Measurements from ENCODE around the gene WWP2. TPM values are rescaled to one million over a fixed set of nuclear protein-coding genes. Genes with fewer than 3 reads are reported as not detected.

WWP2 gene
- total RNA-seq, 1 donor from 2014 or later, result 53.8 TPM

DNA sequence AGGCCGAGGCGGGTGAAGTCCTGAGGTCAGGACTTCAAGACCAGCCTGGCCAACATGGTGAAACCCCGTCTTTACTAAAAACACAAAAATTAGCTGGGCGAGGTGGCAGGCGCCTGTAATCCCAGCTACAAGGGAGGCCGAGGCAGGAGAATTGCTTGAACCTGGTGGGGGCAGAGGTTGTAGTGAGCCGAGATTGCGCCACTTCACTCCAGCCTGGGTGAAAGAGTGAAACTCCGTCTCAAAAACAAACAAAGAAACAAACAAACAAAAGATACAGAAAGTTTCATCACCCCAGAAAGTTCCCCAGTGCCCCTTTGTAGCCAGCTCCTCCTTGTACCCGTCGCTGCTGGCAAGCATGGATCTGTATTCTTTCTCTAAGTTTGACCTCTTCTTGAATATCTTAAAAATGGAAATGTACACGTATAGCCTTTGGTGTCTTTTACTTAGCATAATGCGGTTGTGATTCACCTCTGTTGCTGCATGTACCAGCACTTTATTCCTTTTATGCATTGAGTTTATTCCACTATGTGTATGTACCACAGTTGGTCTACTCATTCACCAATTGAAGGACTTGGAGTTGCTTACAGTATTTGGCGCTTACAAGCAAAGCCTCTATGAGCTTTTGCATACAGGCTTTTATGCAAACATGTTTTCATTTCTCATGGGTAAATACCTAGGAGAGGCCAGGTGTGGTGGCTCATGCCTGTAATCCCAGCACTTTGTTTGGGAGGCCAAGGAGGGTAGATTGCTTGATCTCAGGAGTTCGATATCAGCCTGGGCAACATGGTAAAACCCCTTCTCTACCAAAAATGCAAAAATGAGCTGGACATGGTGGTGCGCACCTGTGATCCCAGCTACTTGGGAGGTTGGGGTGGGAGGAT, 101.5 kb downstream of the WWP2 start:
- no peak overlapping the region for H3K27ac Mint-ChIP-seq
- no peaks in the 10 kb centered on the region for H3K27me3 Mint-ChIP-seq (ENCODE audit: insufficient read depth)
- no peaks in the 10 kb centered on the region for H3K4me1 Mint-ChIP-seq (ENCODE audit: low read depth)
- intact Hi-C loops (cut with micrococcal nuclease), result no loop called here
- no peak overlapping the region for H3K4me3 Mint-ChIP-seq
- H3K36me3 Mint-ChIP-seq (ENCODE audit: low read depth), result peaks cover 4% of the 10 kb centered on the region
- DNase-seq (ENCODE audit: low spot score), result no peak
- H3K9me3 Mint-ChIP-seq, result no peaks in the 10 kb centered on the region

DNA sequence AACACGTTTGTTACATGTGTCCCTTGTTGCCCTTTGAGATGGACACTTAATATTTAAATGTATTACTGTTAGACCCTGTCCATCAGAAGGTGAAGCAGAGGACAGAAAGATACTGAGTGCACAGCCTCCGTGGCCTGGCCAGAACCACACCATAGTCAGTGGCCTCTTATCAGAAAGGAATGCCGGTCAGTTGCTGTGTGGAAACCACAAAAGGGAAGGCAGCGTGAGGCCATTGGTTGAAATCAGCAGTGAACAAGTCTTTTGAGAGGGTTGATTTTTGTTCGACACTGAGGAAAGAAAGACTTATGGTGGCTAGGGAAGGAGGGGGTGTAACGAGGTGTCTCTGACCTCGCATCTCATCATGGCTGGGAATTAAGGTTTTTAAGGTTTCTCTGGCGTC, 103.6 kb downstream of the WWP2 start:
- Mint-ChIP-seq H3K9me3 (no peaks in the 10 kb centered on the region), H3K27ac (no peak overlapping the region), H3K4me3 (no peak overlapping the region), H3K36me3 (ENCODE audit: low read depth) (peaks cover 5% of the 10 kb centered on the region), H3K27me3 (ENCODE audit: insufficient read depth) (no peaks in the 10 kb centered on the region), H3K4me1 (ENCODE audit: low read depth) (peaks cover 4% of the 10 kb centered on the region)
- DNase-seq (ENCODE audit: low spot score), result no peak
- intact Hi-C loops (cut with micrococcal nuclease), result no loop called here

DNA sequence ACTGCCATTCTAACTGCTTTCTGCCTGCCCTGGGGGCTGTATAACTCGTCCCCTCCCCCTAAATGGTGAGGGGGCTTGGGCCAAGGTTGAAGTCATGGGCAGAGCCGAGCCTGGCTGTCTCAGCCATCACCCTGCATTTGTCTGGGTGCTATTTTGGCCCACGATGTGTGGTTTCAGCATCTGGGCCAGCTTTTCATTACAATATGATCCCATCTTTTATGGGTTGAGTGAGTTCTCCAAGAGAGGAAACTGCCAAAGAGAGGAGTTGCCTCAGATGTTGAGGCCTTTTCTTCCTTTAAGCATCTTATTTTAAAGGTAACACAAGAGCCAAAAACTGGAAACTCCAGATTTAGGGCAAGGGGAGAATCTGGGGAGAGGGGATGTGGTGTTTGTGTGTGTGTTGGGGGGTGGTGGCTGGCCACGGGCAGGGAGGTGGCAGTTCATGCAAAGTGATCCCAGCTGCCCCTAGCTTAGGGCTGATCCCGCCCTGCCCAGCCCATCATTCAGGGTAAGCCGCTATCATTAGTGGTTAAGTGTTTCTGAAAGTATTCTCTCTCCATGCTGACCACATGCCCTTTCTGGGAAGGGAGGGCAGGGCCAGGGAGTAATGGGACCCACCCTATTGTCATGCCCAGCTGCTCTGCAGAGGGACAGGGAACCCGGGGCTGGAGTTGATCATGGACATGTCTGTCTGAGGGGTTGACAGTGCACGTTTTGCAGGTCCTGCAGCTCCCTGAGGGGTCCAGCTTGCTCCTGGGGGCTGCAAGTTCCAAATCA, 105.8 kb downstream of the WWP2 start:
- H3K36me3 Mint-ChIP-seq (ENCODE audit: low read depth), result peaks cover 13% of the 10 kb centered on the region
- no peak overlapping the region for H3K4me3 Mint-ChIP-seq
- no peaks in the 10 kb centered on the region for H3K27me3 Mint-ChIP-seq (ENCODE audit: insufficient read depth)
- no peak for DNase-seq (ENCODE audit: low spot score)
- peaks cover 4% of the 10 kb centered on the region for H3K4me1 Mint-ChIP-seq (ENCODE audit: low read depth)
- no peak overlapping the region for H3K27ac Mint-ChIP-seq
- intact Hi-C loops (cut with micrococcal nuclease), result no loop called here
- no peaks in the 10 kb centered on the region for H3K9me3 Mint-ChIP-seq

GRCh38 chr16:69870761-69871160, 108.6 kb downstream of the WWP2 start:
- Mint-ChIP-seq H3K9me3 (no peaks in the 10 kb centered on the region), H3K4me3 (no peak overlapping the region), H3K27ac (no peak overlapping the region), H3K27me3 (ENCODE audit: insufficient read depth) (no peaks in the 10 kb centered on the region), H3K36me3 (ENCODE audit: low read depth) (peaks cover 21% of the 10 kb centered on the region), H3K4me1 (ENCODE audit: low read depth) (peaks cover 4% of the 10 kb centered on the region)
- intact Hi-C loops (cut with micrococcal nuclease), result no loop called here
- no peak for DNase-seq (ENCODE audit: low spot score)

GRCh38 chr16:69871708-69872107, 109.6 kb downstream of the WWP2 start:
- Mint-ChIP-seq H3K36me3 (ENCODE audit: low read depth) (peaks cover 20% of the 10 kb centered on the region), H3K9me3 (no peaks in the 10 kb centered on the region), H3K27ac (no peak overlapping the region), H3K27me3 (ENCODE audit: insufficient read depth) (no peaks in the 10 kb centered on the region), H3K4me1 (ENCODE audit: low read depth) (peaks cover 4% of the 10 kb centered on the region), H3K4me3 (no peak overlapping the region)
- intact Hi-C loops (cut with micrococcal nuclease), result no loop called here
- DNase-seq (ENCODE audit: low spot score), result no peak

DNA sequence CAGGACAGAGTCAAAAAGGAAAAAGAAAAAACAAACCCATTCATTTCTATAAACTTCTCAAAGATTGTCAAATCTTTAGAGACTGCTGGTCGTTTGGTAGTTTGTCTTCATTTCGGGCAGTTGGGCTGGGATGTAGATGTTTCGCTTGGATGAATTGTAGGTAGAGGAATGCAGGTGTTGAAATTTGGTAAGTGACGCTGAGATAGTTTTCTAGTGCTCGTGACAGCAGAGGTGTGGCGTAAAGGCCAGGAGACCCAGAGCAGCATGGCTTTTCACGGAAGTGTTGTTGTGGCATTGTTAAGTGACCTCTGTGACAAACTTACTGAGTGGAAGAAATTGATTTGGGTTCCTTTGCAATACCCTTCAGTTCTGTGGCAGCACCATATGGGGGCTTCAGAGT, 110.8 kb downstream of the WWP2 start:
- no peaks in the 10 kb centered on the region for H3K9me3 Mint-ChIP-seq
- intact Hi-C loops (cut with micrococcal nuclease), result no loop called here
- H3K27ac Mint-ChIP-seq, result no peak overlapping the region
- no peak for DNase-seq (ENCODE audit: low spot score)
- H3K4me1 Mint-ChIP-seq (ENCODE audit: low read depth), result peaks cover 4% of the 10 kb centered on the region
- no peaks in the 10 kb centered on the region for H3K27me3 Mint-ChIP-seq (ENCODE audit: insufficient read depth)
- no peak overlapping the region for H3K4me3 Mint-ChIP-seq
- H3K36me3 Mint-ChIP-seq (ENCODE audit: low read depth), result peaks cover 27% of the 10 kb centered on the region

GRCh38 chr16:69873783-69874182, 111.7 kb downstream of the WWP2 start:
- H3K36me3 Mint-ChIP-seq (ENCODE audit: low read depth), result peaks cover 27% of the 10 kb centered on the region
- no peak overlapping the region for H3K4me3 Mint-ChIP-seq
- no peak for DNase-seq (ENCODE audit: low spot score)
- H3K4me1 Mint-ChIP-seq (ENCODE audit: low read depth), result peaks cover 4% of the 10 kb centered on the region
- no peaks in the 10 kb centered on the region for H3K27me3 Mint-ChIP-seq (ENCODE audit: insufficient read depth)
- intact Hi-C loops (cut with micrococcal nuclease), result no loop called here
- H3K27ac Mint-ChIP-seq, result no peak overlapping the region
- H3K9me3 Mint-ChIP-seq, result no peaks in the 10 kb centered on the region

- H3K36me3 Mint-ChIP-seq (ENCODE audit: low read depth), result peaks cover 27% of the 10 kb centered on the region
- DNase-seq (ENCODE audit: low spot score), result no peak
- intact Hi-C loops (cut with micrococcal nuclease), result no loop called here
Observed at GRCh38 chr16:69874271-69874670, 112.1 kb downstream of the WWP2 start.

DNA sequence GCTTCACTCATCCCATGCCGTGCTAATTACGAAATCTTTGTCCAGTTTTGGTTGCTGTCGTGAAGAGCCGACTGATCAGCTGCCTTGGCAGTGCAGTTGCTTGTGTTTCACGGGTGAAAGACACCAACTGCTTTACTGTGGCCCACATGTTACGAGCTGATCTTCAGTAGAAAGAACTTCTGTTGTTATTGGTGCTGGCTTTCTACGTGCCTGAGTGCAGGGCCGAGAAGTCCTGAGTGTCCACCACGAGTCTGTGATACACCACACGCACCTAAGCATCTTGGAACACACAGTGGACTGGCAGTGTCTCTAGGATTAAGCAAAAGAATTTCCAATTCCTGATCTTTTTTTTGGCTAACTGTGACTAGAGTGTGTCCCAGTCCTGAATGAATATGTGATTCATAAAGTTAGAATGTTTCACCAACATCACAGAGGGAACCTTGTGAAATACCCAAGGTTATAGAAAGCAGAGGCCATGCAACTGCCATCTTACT, 118.6 kb downstream of the WWP2 start:
- intact Hi-C loops (cut with micrococcal nuclease), result no loop called here
- Mint-ChIP-seq H3K4me3 (no peak overlapping the region), H3K27me3 (ENCODE audit: insufficient read depth) (no peaks in the 10 kb centered on the region), H3K27ac (no peak overlapping the region), H3K36me3 (ENCODE audit: low read depth) (peaks cover 17% of the 10 kb centered on the region), H3K9me3 (no peaks in the 10 kb centered on the region), H3K4me1 (ENCODE audit: low read depth) (no peaks in the 10 kb centered on the region)
- DNase-seq (ENCODE audit: low spot score), result no peak

More at GRCh38 chr16:69874271-69874670, 112.1 kb downstream of the WWP2 start:
- H3K9me3 Mint-ChIP-seq, result no peaks in the 10 kb centered on the region
- no peaks in the 10 kb centered on the region for H3K27me3 Mint-ChIP-seq (ENCODE audit: insufficient read depth)
- no peak overlapping the region for H3K27ac Mint-ChIP-seq
- H3K4me1 Mint-ChIP-seq (ENCODE audit: low read depth), result peaks cover 4% of the 10 kb centered on the region
- no peak overlapping the region for H3K4me3 Mint-ChIP-seq

GRCh38 chr16:69881141-69881540, 119.0 kb downstream of the WWP2 start:
- no peak overlapping the region for H3K27ac Mint-ChIP-seq
- peaks cover 18% of the 10 kb centered on the region for H3K36me3 Mint-ChIP-seq (ENCODE audit: low read depth)
- H3K27me3 Mint-ChIP-seq (ENCODE audit: insufficient read depth), result no peaks in the 10 kb centered on the region
- intact Hi-C loops (cut with micrococcal nuclease), result no loop called here
- no peaks in the 10 kb centered on the region for H3K4me1 Mint-ChIP-seq (ENCODE audit: low read depth)
- no peak for DNase-seq (ENCODE audit: low spot score)
- H3K4me3 Mint-ChIP-seq, result no peak overlapping the region
- H3K9me3 Mint-ChIP-seq, result no peaks in the 10 kb centered on the region

- Mint-ChIP-seq H3K9me3 (no peaks in the 10 kb centered on the region), H3K27me3 (ENCODE audit: insufficient read depth) (no peaks in the 10 kb centered on the region), H3K4me1 (ENCODE audit: low read depth) (no peaks in the 10 kb centered on the region), H3K4me3 (no peak overlapping the region), H3K27ac (no peak overlapping the region), H3K36me3 (ENCODE audit: low read depth) (peaks cover 15% of the 10 kb centered on the region)
- intact Hi-C loops (cut with micrococcal nuclease), result no loop called here
- DNase-seq (ENCODE audit: low spot score), result no peak
Observed at GRCh38 chr16:69883744-69884143, 121.6 kb downstream of the WWP2 start.

DNA sequence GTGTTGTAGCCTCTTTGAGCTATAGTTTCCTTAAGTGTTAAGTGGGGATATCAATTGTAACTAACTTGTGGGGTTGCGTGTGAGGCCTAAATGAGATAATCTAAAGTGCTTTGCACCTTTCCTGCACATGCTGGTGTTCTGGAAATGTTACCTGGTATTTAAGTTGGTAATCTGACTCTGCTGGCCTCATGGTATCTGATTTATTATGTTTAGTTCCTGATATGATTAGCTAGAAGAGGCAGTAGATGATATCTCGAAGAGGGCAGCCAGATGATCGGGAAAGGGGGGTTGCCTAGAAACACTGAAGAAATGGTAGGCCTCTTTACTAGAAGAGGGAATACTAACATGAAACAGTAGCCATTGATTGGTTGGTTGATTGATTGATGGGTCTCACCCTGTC, 123.6 kb downstream of the WWP2 start:
- no peak overlapping the region for H3K4me3 Mint-ChIP-seq
- H3K9me3 Mint-ChIP-seq, result no peaks in the 10 kb centered on the region
- no peaks in the 10 kb centered on the region for H3K4me1 Mint-ChIP-seq (ENCODE audit: low read depth)
- no peaks in the 10 kb centered on the region for H3K27me3 Mint-ChIP-seq (ENCODE audit: insufficient read depth)
- no peak overlapping the region for H3K27ac Mint-ChIP-seq
- peaks cover 23% of the 10 kb centered on the region for H3K36me3 Mint-ChIP-seq (ENCODE audit: low read depth)
- DNase-seq (ENCODE audit: low spot score), result no peak
- intact Hi-C loops (cut with micrococcal nuclease), result no loop called here

DNA sequence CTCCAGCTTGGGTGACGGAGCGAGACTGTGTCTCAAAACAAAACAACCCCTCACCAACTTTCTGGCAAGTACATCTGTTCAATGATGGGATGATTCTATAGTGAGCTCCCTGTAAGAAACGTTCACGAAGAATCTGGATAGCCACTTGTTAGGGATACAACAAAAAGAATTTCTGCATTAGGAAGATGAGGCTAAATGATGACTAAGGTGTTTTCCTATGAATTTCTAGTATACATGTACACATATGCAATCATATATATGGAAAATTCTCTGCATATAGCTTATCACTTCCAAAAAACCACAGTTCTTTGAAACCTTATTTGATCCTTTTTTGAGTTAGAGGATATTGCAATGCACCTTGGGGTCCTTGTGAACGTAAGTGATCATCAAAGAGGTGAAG, 124.6 kb downstream of the WWP2 start:
- intact Hi-C loops (cut with micrococcal nuclease), result no loop called here
- Mint-ChIP-seq H3K9me3 (no peaks in the 10 kb centered on the region), H3K4me1 (ENCODE audit: low read depth) (no peaks in the 10 kb centered on the region), H3K4me3 (no peak overlapping the region), H3K27me3 (ENCODE audit: insufficient read depth) (no peaks in the 10 kb centered on the region), H3K27ac (no peak overlapping the region), H3K36me3 (ENCODE audit: low read depth) (peaks cover 23% of the 10 kb centered on the region)
- no peak for DNase-seq (ENCODE audit: low spot score)

Data from activated T-helper 1 cell treated with anti-CD3 and anti-CD28 coated beads, Interleukin-12 subunit alpha, Interleukin-12 subunit beta, Interleukin-2, Interleukin-4 antibody, amounts not matched to agents 30 ng/mL and 10 ng/mL and 1 ng/mL, durations not matched to agents 14 hours and 24 hours and 36 hours (primary cell).